NCI-H1092 treated with DMSO at 0.1 percent for 48 hours (cell line): ENCODE measurements around the gene SPAG9.
A peak's percentile ranks its signal among the peaks of the same experiment; 100 is the strongest.

Source experiments
- DNase-seq: peaks from one replicate; lab custom pipeline; 2025; lab: John Stamatoyannopoulos, UW

Gene SPAG9

GRCh38 chr17:50986989-50987660 lies 133.5 kb downstream of the SPAG9 start:
- no peak for DNase-seq

GRCh38 chr17:50981279-50981678 lies 139.4 kb downstream of the SPAG9 start:
- no peak for DNase-seq

GRCh38 chr17:50979524-50979927 lies 141.1 kb downstream of the SPAG9 start:
- no peak for DNase-seq

GRCh38 chr17:50977487-50978159 lies 143.0 kb downstream of the SPAG9 start:
- DNase-seq: no peak

GRCh38 chr17:50976951-50977472 lies 143.7 kb downstream of the SPAG9 start:
- DNase-seq: no peak

GRCh38 chr17:50973557-50974494 lies 146.8 kb downstream of the SPAG9 start:
- no peak for DNase-seq

GRCh38 chr17:50972577-50972976 lies 148.1 kb downstream of the SPAG9 start:
- no peak for DNase-seq

GRCh38 chr17:50967795-50968194 lies 152.9 kb downstream of the SPAG9 start:
- DNase-seq: no peak

- no peak for DNase-seq
Observed at GRCh38 chr17:50966163-50966666, 154.5 kb downstream of the SPAG9 start.

GRCh38 chr17:50963139-50963538 lies 157.5 kb downstream of the SPAG9 start:
- no peak for DNase-seq

GRCh38 chr17:50961282-50962220 lies 159.1 kb downstream of the SPAG9 start:
- no peak for DNase-seq

- no peak for DNase-seq
Observed at GRCh38 chr17:50959341-50959740, 161.3 kb downstream of the SPAG9 start.

GRCh38 chr17:50957600-50958575 lies 162.8 kb downstream of the SPAG9 start:
- DNase-seq: no peak

GRCh38 chr17:50956750-50957523 lies 163.7 kb downstream of the SPAG9 start:
- DNase-seq: peak; percentile 71

GRCh38 chr17:50956409-50956749 lies 164.3 kb downstream of the SPAG9 start:
- no peak for DNase-seq

GRCh38 chr17:50955667-50956120 lies 165.0 kb downstream of the SPAG9 start:
- DNase-seq: no peak

GRCh38 chr17:50955160-50955559 lies 165.5 kb downstream of the SPAG9 start:
- no peak for DNase-seq

GRCh38 chr17:50954641-50955121 lies 166.0 kb downstream of the SPAG9 start:
- no peak for DNase-seq
